ENCODE data around the gene MEIS1.
A peak's percentile ranks its signal among the peaks of the same experiment; 100 is the strongest.

DNA sequence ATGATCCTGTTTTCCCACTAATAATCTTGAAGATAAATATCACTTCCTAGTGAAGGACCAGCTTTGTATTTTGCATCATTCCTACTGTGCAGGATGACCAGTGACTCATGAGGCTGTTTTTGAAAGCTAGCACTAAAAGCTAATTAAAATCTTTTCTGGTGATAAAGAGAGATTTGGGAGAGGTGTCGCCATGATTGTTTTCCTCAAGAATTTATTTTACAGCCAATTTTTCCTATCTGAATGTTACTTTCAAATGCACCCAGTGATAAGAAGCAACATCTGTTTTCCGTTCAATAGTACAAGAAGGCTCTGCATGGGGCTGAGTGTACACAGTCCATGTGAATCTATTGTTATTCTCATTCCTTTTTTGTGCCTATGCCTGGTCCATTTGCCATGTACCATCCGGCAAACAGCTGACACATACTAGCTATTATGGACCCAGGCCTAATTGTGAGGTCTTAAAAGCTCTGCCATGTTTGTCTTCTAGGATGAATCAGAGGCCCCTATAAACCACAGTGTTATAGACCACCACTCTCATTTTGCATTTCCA, 28.4 kb downstream of the MEIS1 start:
- TF ChIP-seq POLR2AphosphoS5 (IDR thresholded peaks at IDR 0.05; ENCODE audit: borderline replicate concordance, low read depth, low read length) (peak; percentile 16), EZH2 (IDR thresholded peaks at IDR 0.05) (no peak)
